Activated CD4-positive, alpha-beta T cell treated with anti-CD3 and anti-CD28 coated beads for 48 hours (primary cell): Measurements from ENCODE around the gene ACOX3.
"Not testable (repeated sequence)": the region's sequence is repeated elsewhere in the genome, so short reads cannot be mapped to it uniquely, and the experiment has no call there.

Source experiments
- DNase-seq: peaks from one replicate; pipeline ENCODE4 v3.0.0-alpha.2; 2020

The ACOX3 gene

GRCh38 chr4:8440492-8441311 lies at the start of gene ACOX3, which contains the start of gene TRMT44:
Gene ACOX3 (minus strand): TSS chr4:8440723. CDS start chr4:8416521, 24,202 bp downstream.
Gene TRMT44 (plus strand): TSS chr4:8440777. CDS start chr4:8440823, 46 bp downstream.
- peak; percentile 95 for DNase-seq

GRCh38 chr4:8488791-8489369 lies 48.4 kb upstream of the ACOX3 start:
- no peak for DNase-seq

- DNase-seq: not testable (repeated sequence)
These were observed 46.1 kb upstream of the ACOX3 start for GRCh38 chr4:8486643-8487042.

GRCh38 chr4:8480221-8480620 lies 39.7 kb upstream of the ACOX3 start:
- no peak for DNase-seq

- DNase-seq: no peak
These were observed 38.5 kb upstream of the ACOX3 start for GRCh38 chr4:8478801-8479744.

- DNase-seq: no peak
These were observed 37.8 kb upstream of the ACOX3 start for GRCh38 chr4:8478371-8478770.

- DNase-seq: no peak
These were observed 37.2 kb upstream of the ACOX3 start for GRCh38 chr4:8477676-8478075.

- no peak for DNase-seq
These were observed 36.6 kb upstream of the ACOX3 start for GRCh38 chr4:8477095-8477635.

- DNase-seq: no peak
These were observed 35.4 kb upstream of the ACOX3 start for GRCh38 chr4:8475751-8476575.

GRCh38 chr4:8474856-8475255 lies 34.3 kb upstream of the ACOX3 start:
- DNase-seq: no peak

GRCh38 chr4:8473920-8474590 lies 33.5 kb upstream of the ACOX3 start:
- no peak for DNase-seq

- no peak for DNase-seq
These were observed 32.8 kb upstream of the ACOX3 start for GRCh38 chr4:8473198-8473919.

- no peak for DNase-seq
These were observed 32.2 kb upstream of the ACOX3 start for GRCh38 chr4:8472689-8473197.

- DNase-seq: no peak
These were observed 31.7 kb upstream of the ACOX3 start for GRCh38 chr4:8472158-8472688.

GRCh38 chr4:8471211-8471875 lies 30.8 kb upstream of the ACOX3 start:
- no peak for DNase-seq

- DNase-seq: no peak
These were observed 30.0 kb upstream of the ACOX3 start for GRCh38 chr4:8470451-8471024.

GRCh38 chr4:8469550-8469949 lies 29.0 kb upstream of the ACOX3 start:
- no peak for DNase-seq

- DNase-seq: peak; percentile 74
These were observed 28.4 kb upstream of the ACOX3 start for GRCh38 chr4:8468746-8469535.
